Measurements from ENCODE around the gene TLE6. TPM values are rescaled to one million over a fixed set of nuclear protein-coding genes. Genes with fewer than 3 reads are reported as not detected.

The TLE6 gene
- total and polyA plus RNA-seq, 2 of the 13 experiments (the other 11 are each of a cell fraction or from before 2014, with no cell fraction given) = 0.24 to 5.5 TPM

DNA sequence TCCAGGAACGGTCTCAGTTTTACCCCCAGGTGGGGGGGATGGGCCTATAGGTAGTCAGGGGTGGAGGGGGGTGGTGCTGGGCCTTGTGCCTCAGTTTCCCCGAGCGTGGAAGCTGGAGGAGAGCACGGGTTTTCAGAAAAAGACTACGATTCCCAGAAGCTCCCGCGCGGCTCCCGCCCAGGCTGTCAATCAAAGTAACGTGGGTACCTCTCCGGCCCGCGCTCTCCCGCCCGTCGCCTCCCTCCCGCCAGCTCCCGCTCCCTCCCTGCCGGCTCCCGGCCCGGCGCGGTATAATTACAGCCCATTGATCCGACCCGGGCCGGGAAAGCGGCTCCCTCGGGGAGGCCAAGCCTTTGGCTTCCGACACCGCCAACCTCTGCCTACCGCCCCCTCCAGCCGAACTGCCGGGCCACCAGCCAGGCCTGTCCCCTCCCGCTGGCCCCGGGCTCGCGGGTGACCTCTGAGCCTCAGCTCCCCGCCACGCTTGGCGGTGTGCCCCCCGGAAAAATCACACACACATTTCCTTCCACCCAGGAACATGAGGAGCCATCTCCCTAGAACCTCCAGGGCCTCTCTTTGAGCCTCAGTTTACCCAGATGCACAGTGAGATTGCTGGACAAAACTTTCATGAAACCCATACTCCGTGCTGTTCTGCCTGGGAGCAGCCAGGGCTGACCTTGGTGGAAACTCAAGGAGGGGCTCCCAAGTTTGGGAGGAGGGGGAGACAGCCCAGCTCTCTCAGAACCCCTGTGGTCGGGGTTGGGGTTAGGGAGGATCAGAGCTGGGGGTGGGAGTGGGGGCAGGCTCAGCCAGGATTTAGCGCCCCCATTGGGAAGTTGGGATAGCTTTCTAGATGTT is 59.0 kb downstream of the TLE6 start (continued):
- TF ChIP-seq ELF4 (CRISPR knock-in tag; IDR thresholded peaks at IDR 0.05; ENCODE audit: borderline replicate concordance) (no peak), PHF20 (CRISPR knock-in tag; IDR thresholded peaks at IDR 0.05) (no peak), GATA4 (IDR thresholded peaks at IDR 0.05; ENCODE audit: borderline replicate concordance, low read depth) (peak; percentile 84; the same call in 1 of the 2 replicates), RAD21 (CRISPR knock-in tag; IDR thresholded peaks at IDR 0.05) (peak; percentile 49), HHEX (CRISPR knock-in tag; IDR thresholded peaks at IDR 0.05) (no peak), SRF (IDR thresholded peaks at IDR 0.05; ENCODE audit: low read depth, low read length) (no peak), ZNF432 (CRISPR knock-in tag; IDR thresholded peaks at IDR 0.05; ENCODE audit: borderline replicate concordance) (no peak), PHF21A (CRISPR knock-in tag; IDR thresholded peaks at IDR 0.05) (peak; percentile 31; the same call in 1 of the 2 replicates), ZNF816 (CRISPR knock-in tag; IDR thresholded peaks at IDR 0.05; ENCODE audit: borderline replicate concordance) (peak; percentile 98), FOXC1 (CRISPR knock-in tag; IDR thresholded peaks at IDR 0.05; ENCODE audit: borderline replicate concordance) (no peak), FOXA1 (IDR thresholded peaks at IDR 0.05) (no peak), FOXA1 (CRISPR knock-in tag; IDR thresholded peaks at IDR 0.05) (no peak), PHF8 (CRISPR knock-in tag; IDR thresholded peaks at IDR 0.05) (peak; percentile 69), HNF4A (CRISPR knock-in tag; IDR thresholded peaks at IDR 0.05) (peak; percentile 49; the same call in 1 of the 2 replicates), PTBP1 (IDR thresholded peaks at IDR 0.05; ENCODE audit: low read depth, low read length, poor library complexity, severe bottlenecking) (peak; percentile 18), ZNF766 (CRISPR knock-in tag; IDR thresholded peaks at IDR 0.05; ENCODE audit: borderline replicate concordance) (no peak), SP2 (CRISPR knock-in tag; IDR thresholded peaks at IDR 0.05) (no peak)
- TF ChIP-seq, protein P1, sequence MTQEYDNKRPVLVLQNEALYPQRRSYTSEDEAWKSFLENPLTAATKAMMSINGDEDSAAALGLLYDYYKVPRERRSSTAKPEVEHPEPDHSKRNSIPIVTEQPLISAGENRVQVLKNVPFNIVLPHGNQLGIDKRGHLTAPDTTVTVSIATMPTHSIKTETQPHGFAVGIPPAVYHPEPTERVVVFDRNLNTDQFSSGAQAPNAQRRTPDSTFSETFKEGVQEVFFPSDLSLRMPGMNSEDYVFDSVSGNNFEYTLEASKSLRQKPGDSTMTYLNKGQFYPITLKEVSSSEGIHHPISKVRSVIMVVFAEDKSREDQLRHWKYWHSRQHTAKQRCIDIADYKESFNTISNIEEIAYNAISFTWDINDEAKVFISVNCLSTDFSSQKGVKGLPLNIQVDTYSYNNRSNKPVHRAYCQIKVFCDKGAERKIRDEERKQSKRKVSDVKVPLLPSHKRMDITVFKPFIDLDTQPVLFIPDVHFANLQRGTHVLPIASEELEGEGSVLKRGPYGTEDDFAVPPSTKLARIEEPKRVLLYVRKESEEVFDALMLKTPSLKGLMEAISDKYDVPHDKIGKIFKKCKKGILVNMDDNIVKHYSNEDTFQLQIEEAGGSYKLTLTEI (CRISPR knock-in tag; conservative IDR thresholded peaks at IDR 0.05) = no peak
- TF ChIP-seq, protein P2, sequence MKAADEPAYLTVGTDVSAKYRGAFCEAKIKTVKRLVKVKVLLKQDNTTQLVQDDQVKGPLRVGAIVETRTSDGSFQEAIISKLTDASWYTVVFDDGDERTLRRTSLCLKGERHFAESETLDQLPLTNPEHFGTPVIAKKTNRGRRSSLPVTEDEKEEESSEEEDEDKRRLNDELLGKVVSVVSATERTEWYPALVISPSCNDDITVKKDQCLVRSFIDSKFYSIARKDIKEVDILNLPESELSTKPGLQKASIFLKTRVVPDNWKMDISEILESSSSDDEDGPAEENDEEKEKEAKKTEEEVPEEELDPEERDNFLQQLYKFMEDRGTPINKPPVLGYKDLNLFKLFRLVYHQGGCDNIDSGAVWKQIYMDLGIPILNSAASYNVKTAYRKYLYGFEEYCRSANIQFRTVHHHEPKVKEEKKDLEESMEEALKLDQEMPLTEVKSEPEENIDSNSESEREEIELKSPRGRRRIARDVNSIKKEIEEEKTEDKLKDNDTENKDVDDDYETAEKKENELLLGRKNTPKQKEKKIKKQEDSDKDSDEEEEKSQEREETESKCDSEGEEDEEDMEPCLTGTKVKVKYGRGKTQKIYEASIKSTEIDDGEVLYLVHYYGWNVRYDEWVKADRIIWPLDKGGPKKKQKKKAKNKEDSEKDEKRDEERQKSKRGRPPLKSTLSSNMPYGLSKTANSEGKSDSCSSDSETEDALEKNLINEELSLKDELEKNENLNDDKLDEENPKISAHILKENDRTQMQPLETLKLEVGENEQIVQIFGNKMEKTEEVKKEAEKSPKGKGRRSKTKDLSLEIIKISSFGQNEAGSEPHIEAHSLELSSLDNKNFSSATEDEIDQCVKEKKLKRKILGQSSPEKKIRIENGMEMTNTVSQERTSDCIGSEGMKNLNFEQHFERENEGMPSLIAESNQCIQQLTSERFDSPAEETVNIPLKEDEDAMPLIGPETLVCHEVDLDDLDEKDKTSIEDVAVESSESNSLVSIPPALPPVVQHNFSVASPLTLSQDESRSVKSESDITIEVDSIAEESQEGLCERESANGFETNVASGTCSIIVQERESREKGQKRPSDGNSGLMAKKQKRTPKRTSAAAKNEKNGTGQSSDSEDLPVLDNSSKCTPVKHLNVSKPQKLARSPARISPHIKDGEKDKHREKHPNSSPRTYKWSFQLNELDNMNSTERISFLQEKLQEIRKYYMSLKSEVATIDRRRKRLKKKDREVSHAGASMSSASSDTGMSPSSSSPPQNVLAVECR (CRISPR knock-in tag; IDR thresholded peaks at IDR 0.05; ENCODE audit: borderline replicate concordance) = peak; percentile 41; the same call in 1 of the 2 replicates
- TF ChIP-seq, protein P3, sequence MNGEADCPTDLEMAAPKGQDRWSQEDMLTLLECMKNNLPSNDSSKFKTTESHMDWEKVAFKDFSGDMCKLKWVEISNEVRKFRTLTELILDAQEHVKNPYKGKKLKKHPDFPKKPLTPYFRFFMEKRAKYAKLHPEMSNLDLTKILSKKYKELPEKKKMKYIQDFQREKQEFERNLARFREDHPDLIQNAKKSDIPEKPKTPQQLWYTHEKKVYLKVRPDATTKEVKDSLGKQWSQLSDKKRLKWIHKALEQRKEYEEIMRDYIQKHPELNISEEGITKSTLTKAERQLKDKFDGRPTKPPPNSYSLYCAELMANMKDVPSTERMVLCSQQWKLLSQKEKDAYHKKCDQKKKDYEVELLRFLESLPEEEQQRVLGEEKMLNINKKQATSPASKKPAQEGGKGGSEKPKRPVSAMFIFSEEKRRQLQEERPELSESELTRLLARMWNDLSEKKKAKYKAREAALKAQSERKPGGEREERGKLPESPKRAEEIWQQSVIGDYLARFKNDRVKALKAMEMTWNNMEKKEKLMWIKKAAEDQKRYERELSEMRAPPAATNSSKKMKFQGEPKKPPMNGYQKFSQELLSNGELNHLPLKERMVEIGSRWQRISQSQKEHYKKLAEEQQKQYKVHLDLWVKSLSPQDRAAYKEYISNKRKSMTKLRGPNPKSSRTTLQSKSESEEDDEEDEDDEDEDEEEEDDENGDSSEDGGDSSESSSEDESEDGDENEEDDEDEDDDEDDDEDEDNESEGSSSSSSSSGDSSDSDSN (CRISPR knock-in tag; IDR thresholded peaks at IDR 0.05) = peak; percentile 100
- TF ChIP-seq, protein P4, sequence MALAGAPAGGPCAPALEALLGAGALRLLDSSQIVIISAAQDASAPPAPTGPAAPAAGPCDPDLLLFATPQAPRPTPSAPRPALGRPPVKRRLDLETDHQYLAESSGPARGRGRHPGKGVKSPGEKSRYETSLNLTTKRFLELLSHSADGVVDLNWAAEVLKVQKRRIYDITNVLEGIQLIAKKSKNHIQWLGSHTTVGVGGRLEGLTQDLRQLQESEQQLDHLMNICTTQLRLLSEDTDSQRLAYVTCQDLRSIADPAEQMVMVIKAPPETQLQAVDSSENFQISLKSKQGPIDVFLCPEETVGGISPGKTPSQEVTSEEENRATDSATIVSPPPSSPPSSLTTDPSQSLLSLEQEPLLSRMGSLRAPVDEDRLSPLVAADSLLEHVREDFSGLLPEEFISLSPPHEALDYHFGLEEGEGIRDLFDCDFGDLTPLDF (CRISPR knock-in tag; IDR thresholded peaks at IDR 0.05) = peak; percentile 90

All from HepG2 (cell line).